DMS79 (cell line): Measurements from ENCODE around the gene CDC42EP2.

Experiments used
- DNase-seq: peaks from one replicate; lab custom pipeline; 2025; lab: John Stamatoyannopoulos, UW

The CDC42EP2 gene

GRCh38 chr11:65314501-65315203 is at the start of gene CDC42EP2:
TSS of gene CDC42EP2 (plus strand) at chr11:65314866. CDS start at chr11:65320899, 6,033 bp downstream.
- DNase-seq = peak; percentile 10

- no peak for DNase-seq
Observed at GRCh38 chr11:65266210-65266609, 48.5 kb upstream of the CDC42EP2 start.

GRCh38 chr11:65274735-65275682 is 39.7 kb upstream of the CDC42EP2 start:
- peak; percentile 39 for DNase-seq

DNA sequence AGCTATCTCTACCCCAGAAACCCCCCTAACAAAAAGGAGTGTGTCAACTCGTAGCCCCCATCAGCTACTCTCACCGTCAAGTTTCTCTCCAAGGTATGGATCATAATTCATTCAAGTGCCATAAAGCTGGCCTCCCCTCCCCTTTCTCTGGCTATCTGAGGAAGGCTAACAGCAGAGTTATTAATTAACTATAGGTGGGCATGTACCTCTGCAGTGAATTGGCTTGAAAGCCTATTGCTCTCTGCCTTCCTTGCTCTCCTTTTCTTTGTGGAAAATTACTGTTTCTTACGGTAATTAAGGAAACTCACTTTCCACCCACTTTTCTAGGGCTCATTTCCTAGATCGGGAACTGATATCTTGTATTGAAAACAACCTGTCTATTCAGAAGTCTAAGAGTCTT is 38.8 kb upstream of the CDC42EP2 start:
- no peak for DNase-seq

- DNase-seq = no peak
Observed at GRCh38 chr11:65277631-65278277, 36.9 kb upstream of the CDC42EP2 start.

- no peak for DNase-seq
Observed at GRCh38 chr11:65278356-65278755, 36.3 kb upstream of the CDC42EP2 start.

GRCh38 chr11:65279279-65279678 is 35.4 kb upstream of the CDC42EP2 start:
- DNase-seq = no peak

GRCh38 chr11:65279741-65280440 is 34.8 kb upstream of the CDC42EP2 start:
- no peak for DNase-seq

DNA sequence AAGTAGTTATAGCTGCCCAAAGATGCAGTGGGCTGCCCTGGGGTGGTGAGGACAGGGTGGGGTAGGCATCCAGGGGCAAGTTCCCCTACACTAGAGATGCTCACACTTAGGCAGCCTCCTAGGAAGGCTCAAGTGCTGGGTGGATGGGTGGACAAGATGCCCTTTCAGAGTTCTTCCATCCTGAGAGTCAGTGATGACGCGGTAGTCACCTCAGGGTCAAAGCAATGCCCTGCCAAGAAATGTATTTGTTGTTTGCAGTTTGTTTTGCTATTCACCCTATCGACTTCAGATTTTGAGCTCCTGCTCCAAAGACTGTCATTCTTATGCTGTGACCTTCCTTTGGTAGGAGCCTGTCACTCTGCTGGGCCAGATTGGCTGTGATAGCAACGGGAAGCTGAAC is 34.0 kb upstream of the CDC42EP2 start:
- DNase-seq = no peak

DNA sequence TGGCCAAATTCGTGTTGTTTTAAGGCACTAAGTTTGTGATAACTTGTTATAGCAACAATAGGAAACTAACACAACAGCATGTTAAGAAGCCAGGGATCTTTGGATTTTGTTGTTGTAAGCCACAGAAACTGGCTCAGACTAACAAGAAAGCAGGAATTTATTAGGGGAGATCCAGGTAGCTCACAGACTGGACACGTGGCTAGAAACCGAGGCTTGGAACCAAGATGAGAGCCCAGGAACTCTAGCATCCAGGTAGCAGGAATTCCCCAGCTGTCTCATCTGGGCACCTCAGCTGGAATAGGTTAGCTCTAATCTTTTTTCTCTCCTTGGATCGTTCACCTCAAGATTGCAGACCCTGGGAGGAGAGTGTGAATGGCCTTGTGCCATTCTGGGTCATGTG is 28.0 kb upstream of the CDC42EP2 start:
- no peak for DNase-seq

DNA sequence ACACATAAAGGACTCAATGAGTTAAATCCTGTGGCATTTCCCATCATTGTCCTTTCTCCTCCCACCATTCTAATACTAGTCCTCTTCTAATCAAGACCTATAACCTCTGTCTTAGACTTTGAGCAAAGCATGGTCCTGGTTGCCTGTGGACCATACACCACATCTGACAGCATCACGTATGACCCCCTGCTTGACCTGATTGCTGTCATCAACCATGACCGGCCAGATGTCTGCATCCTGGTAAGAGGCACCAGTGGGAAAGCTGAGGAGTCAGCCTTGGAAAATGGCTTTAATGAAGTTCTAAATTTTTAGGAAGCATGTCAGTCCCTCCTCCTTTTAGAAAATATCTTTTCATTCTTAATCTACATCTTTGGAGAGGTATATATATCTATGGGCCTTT is 27.1 kb upstream of the CDC42EP2 start:
- DNase-seq = no peak

- peak; percentile 53 for DNase-seq
Observed at GRCh38 chr11:65288706-65289536, 25.7 kb upstream of the CDC42EP2 start.

GRCh38 chr11:65290448-65291165 is 24.1 kb upstream of the CDC42EP2 start:
- peak; percentile 82 for DNase-seq

- no peak for DNase-seq
Observed at GRCh38 chr11:65291613-65292012, 23.1 kb upstream of the CDC42EP2 start.

DNA sequence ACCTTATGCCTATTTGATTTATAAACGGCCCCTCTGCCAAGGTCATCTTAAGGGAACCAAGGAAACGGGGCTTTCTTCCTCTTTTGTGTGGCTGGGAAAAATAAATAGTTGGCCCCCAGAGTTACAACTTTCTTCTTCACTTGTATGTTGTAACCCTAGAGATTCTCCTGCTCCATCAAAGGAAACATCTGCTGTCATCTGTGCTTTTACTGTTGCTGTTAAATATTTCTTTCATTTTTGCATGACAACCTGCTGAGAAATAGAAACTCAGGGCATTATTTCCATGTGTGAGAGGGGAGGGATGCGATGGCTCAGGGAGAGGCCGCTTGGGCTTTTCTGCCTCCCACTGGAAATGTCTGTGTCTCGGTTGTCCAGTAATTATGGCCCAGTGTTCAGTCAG is 21.8 kb upstream of the CDC42EP2 start:
- DNase-seq = no peak

DNA sequence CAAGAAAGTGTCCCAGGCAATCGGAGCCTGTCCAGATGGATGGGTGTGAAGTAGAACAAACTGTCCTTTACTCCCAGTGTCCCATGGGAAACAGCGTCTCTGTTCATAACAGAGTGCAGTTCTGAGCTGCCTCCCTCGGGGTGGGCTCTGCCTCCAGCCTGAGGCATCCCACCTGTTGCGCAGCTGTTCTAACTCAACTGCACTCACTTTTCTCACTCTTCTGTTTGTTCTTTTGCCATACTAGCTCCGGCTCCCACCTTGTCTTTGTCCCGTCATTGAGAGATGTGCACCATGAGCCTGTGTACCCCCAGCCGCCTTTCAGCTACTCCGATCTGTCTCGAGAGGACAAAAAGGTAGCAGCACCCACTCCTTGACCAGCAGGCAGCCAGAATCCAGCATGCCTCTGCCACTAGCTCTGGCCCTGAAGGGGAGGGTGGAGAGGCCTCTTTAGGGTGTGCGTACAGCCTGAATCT is 20.7 kb upstream of the CDC42EP2 start:
- no peak for DNase-seq

DNA sequence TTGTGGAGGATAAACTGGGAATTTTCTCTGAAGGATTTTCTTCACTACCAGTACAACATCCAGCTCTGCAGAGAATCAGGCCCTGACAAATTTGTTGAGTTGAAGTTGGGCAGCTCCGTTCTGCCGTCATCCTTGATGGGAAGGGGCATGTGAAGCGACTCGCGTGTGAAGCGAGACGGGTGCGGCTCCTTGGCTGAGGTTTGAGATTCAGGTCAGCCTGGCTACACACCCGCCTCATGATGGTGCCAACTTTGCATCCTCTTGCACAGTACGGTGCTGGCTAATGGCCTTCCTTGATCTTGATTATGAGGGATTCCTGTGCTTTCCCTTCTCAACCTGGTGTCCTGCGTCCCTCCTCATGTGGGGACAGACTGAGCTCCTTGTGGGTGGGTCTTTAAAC is 19.7 kb upstream of the CDC42EP2 start:
- DNase-seq = no peak

DNA sequence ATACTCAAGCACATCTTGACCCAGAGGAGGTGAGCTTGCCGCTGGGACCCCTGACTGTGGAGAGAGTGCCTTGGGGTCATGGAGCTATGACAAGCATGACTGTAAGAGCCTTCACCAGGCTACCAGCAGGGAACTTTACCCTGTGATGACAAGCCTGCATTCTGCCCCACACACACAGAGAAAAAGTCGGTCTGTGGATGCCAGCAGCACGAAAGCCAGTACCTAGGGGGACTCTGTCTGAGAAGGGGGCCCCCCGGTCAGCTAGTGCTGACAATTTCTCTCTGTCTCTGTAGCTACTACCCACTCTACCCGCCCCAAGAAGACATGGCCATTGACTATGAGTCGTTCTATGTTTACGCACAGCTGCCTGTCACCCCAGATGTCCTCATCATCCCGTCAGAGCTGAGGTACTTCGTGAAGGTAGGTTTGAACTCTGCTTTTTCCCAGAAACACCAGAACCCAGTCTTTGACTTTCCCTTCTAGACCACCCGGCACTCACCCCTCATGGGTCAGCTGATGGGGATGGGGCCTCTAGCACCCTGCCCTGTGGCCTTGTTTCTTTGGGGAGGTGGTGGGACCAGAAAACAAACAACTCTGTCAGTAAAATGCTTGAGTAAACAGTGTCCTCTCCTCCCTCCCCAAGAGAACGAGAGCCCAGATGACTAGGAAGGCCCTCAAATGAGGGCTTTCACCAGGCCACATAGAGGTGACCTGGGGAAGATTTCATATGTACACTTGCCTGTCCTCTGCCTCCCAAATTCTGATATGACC is 18.9 kb upstream of the CDC42EP2 start:
- no peak for DNase-seq

DNA sequence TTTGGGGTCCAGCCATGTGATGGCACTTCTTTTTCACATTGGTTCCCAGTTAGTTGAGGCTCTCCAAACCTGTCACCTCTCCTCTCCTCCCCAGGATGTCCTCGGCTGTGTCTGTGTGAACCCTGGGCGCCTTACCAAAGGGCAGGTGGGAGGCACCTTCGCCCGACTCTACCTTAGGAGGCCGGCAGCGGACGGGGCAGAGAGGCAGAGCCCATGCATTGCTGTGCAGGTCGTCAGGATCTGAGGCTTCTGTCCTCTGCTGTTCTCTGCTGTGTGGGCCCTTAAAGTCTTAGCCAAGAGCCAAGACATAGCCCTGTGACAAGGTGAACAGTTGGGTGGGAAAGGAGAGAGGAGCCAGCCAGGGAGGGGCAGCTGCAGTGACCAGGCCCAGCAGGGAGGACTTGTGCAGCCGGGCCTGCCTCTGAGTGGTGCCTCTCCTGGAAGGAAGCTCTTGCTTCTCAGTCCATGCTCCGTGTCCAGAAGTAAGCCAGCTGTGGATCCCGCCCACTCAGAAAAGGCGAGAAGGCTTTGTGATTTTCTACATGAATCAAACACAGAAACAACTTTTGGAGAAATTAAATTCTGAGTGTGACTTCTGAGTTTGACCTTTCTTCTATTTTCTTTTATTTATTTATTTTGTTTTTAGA is 17.5 kb upstream of the CDC42EP2 start:
- DNase-seq = no peak
